Measurements from ENCODE around the gene MAGEA9. TPM values are rescaled to one million over a fixed set of nuclear protein-coding genes. Genes with fewer than 3 reads are reported as not detected.
"Not testable (repeated sequence)": the region's sequence is repeated elsewhere in the genome, so short reads cannot be mapped to it uniquely, and the experiment has no call there.

Gene MAGEA9
- total and polyA plus RNA-seq, 11 donors: not detected

DNA sequence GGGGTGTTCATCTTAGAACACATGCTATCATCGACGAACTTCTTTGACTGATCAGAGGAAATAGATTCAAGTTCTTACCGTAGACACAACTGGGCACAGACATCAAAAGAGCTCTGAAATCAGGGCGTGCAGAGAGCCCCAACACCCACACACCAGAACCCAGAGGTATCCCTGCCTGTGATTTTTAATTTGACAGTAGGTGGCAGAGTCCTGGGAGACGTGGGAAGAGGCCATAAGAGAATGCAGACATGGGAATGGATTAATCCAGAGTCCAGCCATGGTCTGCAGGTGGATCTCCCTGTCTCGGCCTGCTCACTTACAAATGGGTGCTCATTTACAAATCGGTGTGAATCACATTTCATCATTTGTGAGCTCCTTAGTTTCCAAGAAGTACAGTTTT is 3.7 kb upstream of the MAGEA9 start:
- DNase-seq; ATAC-seq; H3K4me1 ChIP-seq; H3K36me3 ChIP-seq; H3K27ac ChIP-seq; H3K27me3 ChIP-seq; H3K4me3 ChIP-seq; intact Hi-C loops (cut with DNase I); H3K9me3 ChIP-seq: not testable (repeated sequence)
- WGBS, 4 donors: no CpG with 5 or more reads among the region's 7 CpGs

DNA sequence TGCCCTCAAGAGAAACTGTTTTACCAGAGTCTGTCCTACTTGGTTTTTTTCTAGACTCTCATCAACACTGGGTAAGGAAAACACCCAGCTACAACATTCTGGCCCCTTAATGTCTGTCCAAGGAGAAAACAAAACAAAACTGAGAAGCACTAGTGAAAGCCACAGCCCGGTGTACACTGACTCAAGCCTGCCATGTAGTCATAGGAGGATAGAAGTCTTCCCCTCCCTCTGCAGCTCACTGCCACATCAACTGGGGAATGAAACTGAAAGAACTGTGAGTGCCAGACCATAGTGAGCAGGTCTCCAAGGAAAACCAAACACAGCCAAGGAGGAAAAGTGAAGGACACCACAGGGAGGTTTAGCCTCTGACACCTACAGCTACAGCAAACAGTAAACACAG is 13.8 kb downstream of the MAGEA9 start:
- H3K36me3 ChIP-seq; DNase-seq; H3K4me1 ChIP-seq; H3K27ac ChIP-seq; H3K4me3 ChIP-seq; H3K9me3 ChIP-seq; H3K27me3 ChIP-seq; intact Hi-C loops (cut with DNase I): not testable (repeated sequence)
- WGBS, 4 donors: no CpG with 5 or more reads among the region's 1 CpG
- peak in 2 of 4 donors; percentile 46 to 49 for ATAC-seq

DNA sequence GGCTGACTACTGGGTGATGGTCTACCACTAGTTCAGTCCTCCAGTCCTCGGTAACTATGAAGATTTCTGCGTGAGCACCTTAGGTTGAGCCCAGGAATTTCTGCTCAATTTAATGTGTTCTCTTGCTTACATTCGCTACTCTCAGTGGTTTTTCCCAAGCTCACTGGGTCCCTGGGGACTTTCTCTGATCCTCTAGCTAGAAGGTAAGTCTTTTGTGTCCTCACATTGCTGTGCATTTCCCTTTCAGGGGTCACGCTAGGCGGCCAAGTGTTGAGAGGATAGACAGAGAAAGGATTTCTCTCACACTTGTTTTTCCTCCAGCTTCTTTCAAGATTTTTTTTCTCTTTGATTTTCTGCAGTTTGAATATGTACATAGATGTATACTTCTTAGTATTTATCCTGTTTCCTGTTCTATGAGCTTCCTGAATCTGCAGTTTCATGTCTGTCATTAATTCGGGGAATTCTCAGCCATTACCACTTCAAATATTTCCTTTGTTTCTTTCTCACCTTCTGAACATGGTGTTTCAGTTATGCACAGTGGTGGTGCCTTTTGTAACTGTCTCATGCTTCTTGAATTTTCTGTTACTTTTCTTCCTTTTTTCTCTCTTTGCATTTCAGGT is 17.5 kb downstream of the MAGEA9 start:
- intact Hi-C loops (cut with DNase I): no loop called here
- Histone ChIP-seq H3K27ac (no peak overlapping the region), H3K9me3 (no peaks in the 10 kb centered on the region), H3K4me3 (no peak overlapping the region), H3K27me3 (no peaks in the 10 kb centered on the region), H3K4me1 (no peaks in the 10 kb centered on the region), H3K36me3 (no peaks in the 10 kb centered on the region)
- no peak for DNase-seq
- WGBS, 4 donors: 65 to 85% (median 78%) methylated on average over 6 of the region's 6 CpGs
- TF ChIP-seq, protein P1, sequence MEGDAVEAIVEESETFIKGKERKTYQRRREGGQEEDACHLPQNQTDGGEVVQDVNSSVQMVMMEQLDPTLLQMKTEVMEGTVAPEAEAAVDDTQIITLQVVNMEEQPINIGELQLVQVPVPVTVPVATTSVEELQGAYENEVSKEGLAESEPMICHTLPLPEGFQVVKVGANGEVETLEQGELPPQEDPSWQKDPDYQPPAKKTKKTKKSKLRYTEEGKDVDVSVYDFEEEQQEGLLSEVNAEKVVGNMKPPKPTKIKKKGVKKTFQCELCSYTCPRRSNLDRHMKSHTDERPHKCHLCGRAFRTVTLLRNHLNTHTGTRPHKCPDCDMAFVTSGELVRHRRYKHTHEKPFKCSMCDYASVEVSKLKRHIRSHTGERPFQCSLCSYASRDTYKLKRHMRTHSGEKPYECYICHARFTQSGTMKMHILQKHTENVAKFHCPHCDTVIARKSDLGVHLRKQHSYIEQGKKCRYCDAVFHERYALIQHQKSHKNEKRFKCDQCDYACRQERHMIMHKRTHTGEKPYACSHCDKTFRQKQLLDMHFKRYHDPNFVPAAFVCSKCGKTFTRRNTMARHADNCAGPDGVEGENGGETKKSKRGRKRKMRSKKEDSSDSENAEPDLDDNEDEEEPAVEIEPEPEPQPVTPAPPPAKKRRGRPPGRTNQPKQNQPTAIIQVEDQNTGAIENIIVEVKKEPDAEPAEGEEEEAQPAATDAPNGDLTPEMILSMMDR (IDR thresholded peaks at IDR 0.05): no peak
- no peak for TF ChIP-seq POLR2A (IDR thresholded peaks at IDR 0.05)
- ATAC-seq: no peak

DNA sequence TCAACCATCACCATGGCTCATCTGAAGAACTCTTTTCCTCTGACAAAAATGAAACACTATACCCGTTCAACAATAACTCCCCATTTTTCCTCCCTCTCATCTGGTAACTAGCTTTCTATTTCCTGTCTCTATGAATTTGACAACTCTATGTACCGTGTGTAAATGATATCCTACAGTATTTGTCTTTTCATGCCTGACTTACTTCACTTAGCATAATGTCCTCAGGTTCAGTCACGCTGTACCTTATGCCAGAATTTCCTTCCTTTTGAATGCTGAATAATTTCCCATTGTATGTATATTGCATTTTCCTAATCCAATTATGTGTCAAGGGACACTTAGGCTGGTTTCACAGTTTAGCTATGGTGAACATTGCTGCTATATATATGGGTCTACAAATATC is 18.2 kb downstream of the MAGEA9 start:
- Histone ChIP-seq H3K27me3 (no peaks in the 10 kb centered on the region), H3K4me1 (no peaks in the 10 kb centered on the region), H3K36me3 (no peaks in the 10 kb centered on the region), H3K9me3 (no peaks in the 10 kb centered on the region), H3K4me3 (no peak overlapping the region), H3K27ac (no peak overlapping the region)
- ATAC-seq: no peak
- no peak for TF ChIP-seq POLR2A (IDR thresholded peaks at IDR 0.05)
- TF ChIP-seq, protein P1 (IDR thresholded peaks at IDR 0.05): no peak
- intact Hi-C loops (cut with DNase I): no loop called here
- WGBS, 4 donors: 51 to 66% (median 63%) methylated on average over 3 of the region's 3 CpGs
- no peak for DNase-seq

DNA sequence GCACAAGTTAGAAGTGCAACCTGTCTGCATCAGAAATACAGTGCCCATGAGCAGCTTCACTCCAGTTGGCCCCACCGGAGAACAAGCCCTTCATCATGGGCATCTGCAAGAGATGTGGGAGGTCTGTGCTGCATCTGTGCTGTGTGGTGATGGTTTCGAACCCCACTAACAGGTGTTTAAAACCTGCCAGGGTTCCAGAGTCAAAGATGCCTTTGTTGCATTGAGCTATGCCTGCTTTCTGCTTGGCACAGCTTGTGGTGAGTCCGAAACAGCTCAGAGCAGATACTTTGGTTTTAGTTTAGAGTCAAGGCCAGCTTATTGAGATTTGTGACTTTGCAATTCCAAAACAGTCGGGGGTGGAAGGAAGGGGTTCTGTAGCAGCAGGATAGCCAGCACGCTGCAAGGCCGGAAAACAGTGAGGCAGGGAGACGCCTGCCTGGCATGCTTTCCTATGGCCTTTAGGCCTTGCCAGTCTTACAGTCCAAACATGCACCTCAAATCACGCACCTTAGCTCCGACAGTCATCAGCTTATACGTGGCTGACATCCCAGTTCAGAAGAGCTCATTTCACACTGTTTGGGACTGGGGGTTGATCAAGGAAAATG is 21.8 kb downstream of the MAGEA9 start:
- WGBS, 4 donors: 74 to 90% (median 85%) methylated on average over 9 to 10 of the region's 10 CpGs
- no peak for DNase-seq

More for the DNA sequence above, 21.8 kb downstream of the MAGEA9 start:
- H3K27ac ChIP-seq: no peak overlapping the region
- intact Hi-C loops (cut with DNase I): no loop called here
- ATAC-seq: no peak
- H3K27me3 ChIP-seq: no peaks in the 10 kb centered on the region
- H3K9me3 ChIP-seq: no peaks in the 10 kb centered on the region
- TF ChIP-seq, protein P1 (IDR thresholded peaks at IDR 0.05): no peak
- no peak for TF ChIP-seq POLR2A (IDR thresholded peaks at IDR 0.05)
- H3K36me3 ChIP-seq: no peaks in the 10 kb centered on the region
- no peaks in the 10 kb centered on the region for H3K4me1 ChIP-seq
- no peak overlapping the region for H3K4me3 ChIP-seq
